ENCODE results near the gene DNAH10. TPM values are rescaled to one million over a fixed set of nuclear protein-coding genes. Genes with fewer than 3 reads are reported as not detected.

Gene DNAH10
- total RNA-seq, 1 donor from 2014 or later: 0.16 TPM

DNA sequence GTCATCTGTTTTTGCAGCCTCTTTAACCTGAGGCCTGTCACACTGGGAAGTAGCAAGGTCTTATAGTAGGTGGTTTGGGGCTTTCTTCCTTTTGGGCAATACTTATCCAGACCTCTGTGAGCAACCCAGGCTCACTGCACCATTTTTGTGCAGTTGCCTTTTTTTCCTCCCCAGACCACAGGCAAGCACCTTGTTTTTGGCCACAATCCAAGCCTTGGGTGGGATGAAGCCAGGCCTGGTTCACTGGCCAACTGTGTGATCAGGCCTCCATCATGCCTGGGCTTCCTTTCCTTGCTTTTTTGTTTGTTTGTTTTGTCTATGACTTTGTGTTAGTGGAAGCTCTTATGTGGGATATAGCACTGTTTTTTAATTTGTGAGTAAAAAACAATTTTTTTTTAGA is 71.7 kb downstream of the DNAH10 start:
- no peak overlapping the region for H3K4me3 Mint-ChIP-seq (ENCODE audit: unreplicated experiment)
- H3K36me3 Mint-ChIP-seq (ENCODE audit: unreplicated experiment): no peaks in the 10 kb centered on the region
- no peaks in the 10 kb centered on the region for H3K4me1 Mint-ChIP-seq (ENCODE audit: unreplicated experiment)
- peak; percentile 46 for DNase-seq (ENCODE audit: extremely low spot score, unreplicated experiment)
- H3K9me3 Mint-ChIP-seq (ENCODE audit: unreplicated experiment): peaks cover 19% of the 10 kb centered on the region
- H3K27ac Mint-ChIP-seq (ENCODE audit: unreplicated experiment): no peak overlapping the region
- TF ChIP-seq, protein P1, sequence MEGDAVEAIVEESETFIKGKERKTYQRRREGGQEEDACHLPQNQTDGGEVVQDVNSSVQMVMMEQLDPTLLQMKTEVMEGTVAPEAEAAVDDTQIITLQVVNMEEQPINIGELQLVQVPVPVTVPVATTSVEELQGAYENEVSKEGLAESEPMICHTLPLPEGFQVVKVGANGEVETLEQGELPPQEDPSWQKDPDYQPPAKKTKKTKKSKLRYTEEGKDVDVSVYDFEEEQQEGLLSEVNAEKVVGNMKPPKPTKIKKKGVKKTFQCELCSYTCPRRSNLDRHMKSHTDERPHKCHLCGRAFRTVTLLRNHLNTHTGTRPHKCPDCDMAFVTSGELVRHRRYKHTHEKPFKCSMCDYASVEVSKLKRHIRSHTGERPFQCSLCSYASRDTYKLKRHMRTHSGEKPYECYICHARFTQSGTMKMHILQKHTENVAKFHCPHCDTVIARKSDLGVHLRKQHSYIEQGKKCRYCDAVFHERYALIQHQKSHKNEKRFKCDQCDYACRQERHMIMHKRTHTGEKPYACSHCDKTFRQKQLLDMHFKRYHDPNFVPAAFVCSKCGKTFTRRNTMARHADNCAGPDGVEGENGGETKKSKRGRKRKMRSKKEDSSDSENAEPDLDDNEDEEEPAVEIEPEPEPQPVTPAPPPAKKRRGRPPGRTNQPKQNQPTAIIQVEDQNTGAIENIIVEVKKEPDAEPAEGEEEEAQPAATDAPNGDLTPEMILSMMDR (IDR thresholded peaks at IDR 0.05): no peak
- peaks cover 12% of the 10 kb centered on the region for H3K27me3 Mint-ChIP-seq (ENCODE audit: unreplicated experiment)

DNA sequence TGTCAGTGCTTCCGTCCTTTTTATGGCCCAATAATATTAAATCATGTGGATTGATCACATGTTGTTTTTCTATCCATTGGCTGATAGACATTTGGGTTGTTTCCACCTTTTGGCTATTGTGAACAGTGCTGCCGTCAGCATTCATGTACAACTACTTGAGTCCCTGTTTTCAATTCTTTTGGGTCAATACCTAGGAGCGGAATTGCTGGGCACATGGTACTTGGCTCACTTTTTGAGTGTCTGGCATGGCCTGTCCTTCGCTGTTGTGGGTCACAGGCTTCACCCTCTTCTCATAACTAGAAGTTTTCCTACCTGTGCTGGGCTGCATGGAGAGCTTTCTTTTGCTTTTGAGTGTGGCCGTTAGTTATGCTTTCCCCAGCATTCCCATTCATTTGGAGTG is 72.7 kb downstream of the DNAH10 start:
- Mint-ChIP-seq H3K36me3 (ENCODE audit: unreplicated experiment) (no peaks in the 10 kb centered on the region), H3K4me1 (ENCODE audit: unreplicated experiment) (no peaks in the 10 kb centered on the region)

DNA sequence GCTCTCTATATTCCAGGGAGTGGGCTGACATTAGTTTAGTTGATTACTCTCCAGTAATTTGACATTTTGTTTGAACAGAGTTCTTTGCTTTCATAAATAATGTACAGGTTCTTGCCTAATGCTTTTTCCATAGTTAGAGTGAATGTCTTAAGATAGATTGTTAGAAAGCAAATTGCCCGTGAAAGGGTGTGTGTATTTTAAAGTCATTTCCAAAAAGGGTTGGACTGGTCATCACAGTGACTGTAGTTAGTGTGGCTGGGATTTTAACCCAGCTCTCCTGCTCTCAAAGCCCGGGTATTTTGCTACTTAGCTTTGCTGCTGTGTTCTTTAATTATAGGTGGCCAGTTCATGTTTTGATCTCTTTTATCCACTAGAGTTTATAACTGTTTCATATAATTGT is 74.2 kb downstream of the DNAH10 start:
- no peaks in the 10 kb centered on the region for H3K4me1 Mint-ChIP-seq (ENCODE audit: unreplicated experiment)
- H3K27ac Mint-ChIP-seq (ENCODE audit: unreplicated experiment): no peak overlapping the region
- H3K9me3 Mint-ChIP-seq (ENCODE audit: unreplicated experiment): peaks cover 19% of the 10 kb centered on the region
- H3K27me3 Mint-ChIP-seq (ENCODE audit: unreplicated experiment): peaks cover 28% of the 10 kb centered on the region
- H3K4me3 Mint-ChIP-seq (ENCODE audit: unreplicated experiment): no peak overlapping the region
- TF ChIP-seq, protein P1 (IDR thresholded peaks at IDR 0.05): no peak
- no peak for DNase-seq (ENCODE audit: extremely low spot score, unreplicated experiment)
- no peaks in the 10 kb centered on the region for H3K36me3 Mint-ChIP-seq (ENCODE audit: unreplicated experiment)

More for the DNA sequence above, 72.7 kb downstream of the DNAH10 start:
- peaks cover 19% of the 10 kb centered on the region for H3K9me3 Mint-ChIP-seq (ENCODE audit: unreplicated experiment)
- H3K4me3 Mint-ChIP-seq (ENCODE audit: unreplicated experiment): no peak overlapping the region
- peak; percentile 17 for DNase-seq (ENCODE audit: extremely low spot score, unreplicated experiment)
- H3K27ac Mint-ChIP-seq (ENCODE audit: unreplicated experiment): no peak overlapping the region
- TF ChIP-seq, protein P1 (IDR thresholded peaks at IDR 0.05): no peak
- peaks cover 19% of the 10 kb centered on the region for H3K27me3 Mint-ChIP-seq (ENCODE audit: unreplicated experiment)

DNA sequence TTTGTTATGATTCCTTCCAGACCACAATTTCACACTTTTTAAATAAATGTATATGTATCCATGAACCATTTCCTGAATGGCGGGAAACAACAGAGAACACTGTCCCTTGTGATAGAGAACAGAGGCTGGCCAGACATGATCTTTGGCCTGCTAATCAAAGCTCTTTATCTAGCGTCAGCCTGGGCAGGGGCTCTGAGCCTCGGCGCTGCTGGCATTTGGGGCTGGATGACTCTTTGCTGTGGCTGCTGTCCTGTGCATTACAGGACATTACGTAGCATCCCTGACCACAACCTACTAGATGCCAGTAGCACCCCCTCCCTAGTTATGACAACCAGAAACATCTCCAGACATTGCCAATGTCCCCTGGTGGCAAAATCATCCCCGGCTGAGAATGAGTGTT is 77.7 kb downstream of the DNAH10 start:
- no peak overlapping the region for H3K27ac Mint-ChIP-seq (ENCODE audit: unreplicated experiment)
- H3K36me3 Mint-ChIP-seq (ENCODE audit: unreplicated experiment): no peaks in the 10 kb centered on the region
- DNase-seq (ENCODE audit: extremely low spot score, unreplicated experiment): peak; percentile 48
- H3K4me3 Mint-ChIP-seq (ENCODE audit: unreplicated experiment): no peak overlapping the region
- H3K27me3 Mint-ChIP-seq (ENCODE audit: unreplicated experiment): peaks cover 30% of the 10 kb centered on the region
- peaks cover 5% of the 10 kb centered on the region for H3K9me3 Mint-ChIP-seq (ENCODE audit: unreplicated experiment)
- no peaks in the 10 kb centered on the region for H3K4me1 Mint-ChIP-seq (ENCODE audit: unreplicated experiment)
- TF ChIP-seq, protein P1 (IDR thresholded peaks at IDR 0.05): no peak

DNA sequence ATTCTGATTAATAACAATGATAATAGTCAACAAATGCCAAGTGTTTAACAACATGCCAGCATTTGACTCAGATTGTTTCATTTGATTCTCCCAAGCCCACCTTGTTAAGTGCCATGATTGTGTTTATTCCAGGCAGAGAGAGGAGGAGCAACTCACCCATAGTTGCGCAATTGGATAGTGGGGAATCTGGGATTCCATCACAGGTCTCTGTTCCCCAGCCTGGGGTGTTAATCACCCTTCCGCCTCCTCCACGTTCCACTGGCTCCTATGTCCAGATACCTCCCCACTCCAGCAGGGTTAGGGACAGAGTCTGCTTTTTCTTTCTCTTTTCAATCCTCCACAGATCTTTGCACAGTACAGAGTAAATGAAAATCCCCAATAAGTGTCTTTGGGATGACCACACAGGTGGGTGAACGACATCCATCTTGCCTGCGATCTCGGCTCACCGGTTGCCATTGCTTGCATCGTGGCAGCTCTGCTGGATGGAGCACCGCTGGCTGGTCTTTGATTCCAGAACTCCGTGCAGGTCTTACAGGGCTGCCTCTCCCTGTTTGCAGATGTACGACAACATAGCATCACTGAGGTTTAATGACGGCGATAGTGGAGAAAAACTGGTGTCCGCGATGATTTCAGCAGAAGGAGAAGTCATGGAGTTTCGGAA is 78.8 kb downstream of the DNAH10 start:
- no peaks in the 10 kb centered on the region for H3K4me1 Mint-ChIP-seq (ENCODE audit: unreplicated experiment)
- H3K9me3 Mint-ChIP-seq (ENCODE audit: unreplicated experiment): no peaks in the 10 kb centered on the region
- TF ChIP-seq, protein P1 (IDR thresholded peaks at IDR 0.05): no peak
- DNase-seq (ENCODE audit: extremely low spot score, unreplicated experiment): peak; percentile 62
- H3K27me3 Mint-ChIP-seq (ENCODE audit: unreplicated experiment): peaks cover 24% of the 10 kb centered on the region
- H3K27ac Mint-ChIP-seq (ENCODE audit: unreplicated experiment): no peak overlapping the region
- H3K4me3 Mint-ChIP-seq (ENCODE audit: unreplicated experiment): no peak overlapping the region
- no peaks in the 10 kb centered on the region for H3K36me3 Mint-ChIP-seq (ENCODE audit: unreplicated experiment)

All from osteocyte (in vitro differentiated cells).